ENCODE measurements around the gene SLC1A3.

DNA sequence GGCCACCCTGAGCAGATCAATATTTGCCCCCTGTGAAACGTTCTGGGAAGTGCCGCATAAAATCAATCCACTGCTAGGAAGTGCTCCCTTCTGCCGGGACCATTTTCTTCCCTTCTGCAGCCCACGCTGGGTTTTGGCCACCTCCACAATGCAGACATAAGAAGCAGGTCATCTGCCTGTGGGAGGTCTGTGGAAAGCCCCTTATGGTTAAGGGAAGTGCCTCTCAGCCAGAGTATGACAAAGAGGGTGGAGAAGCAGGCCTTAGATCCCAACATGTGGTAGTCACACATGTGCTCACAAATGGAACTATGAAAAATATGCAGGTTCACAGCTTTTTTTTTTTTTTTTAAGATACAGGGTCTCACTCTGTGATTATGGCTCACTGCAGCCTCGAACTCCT lies 82.8 kb downstream of the SLC1A3 start:
- TF ChIP-seq POLR2AphosphoS5 (IDR thresholded peaks at IDR 0.05; ENCODE audit: low read depth), result no peak
- TF ChIP-seq, protein P1, sequence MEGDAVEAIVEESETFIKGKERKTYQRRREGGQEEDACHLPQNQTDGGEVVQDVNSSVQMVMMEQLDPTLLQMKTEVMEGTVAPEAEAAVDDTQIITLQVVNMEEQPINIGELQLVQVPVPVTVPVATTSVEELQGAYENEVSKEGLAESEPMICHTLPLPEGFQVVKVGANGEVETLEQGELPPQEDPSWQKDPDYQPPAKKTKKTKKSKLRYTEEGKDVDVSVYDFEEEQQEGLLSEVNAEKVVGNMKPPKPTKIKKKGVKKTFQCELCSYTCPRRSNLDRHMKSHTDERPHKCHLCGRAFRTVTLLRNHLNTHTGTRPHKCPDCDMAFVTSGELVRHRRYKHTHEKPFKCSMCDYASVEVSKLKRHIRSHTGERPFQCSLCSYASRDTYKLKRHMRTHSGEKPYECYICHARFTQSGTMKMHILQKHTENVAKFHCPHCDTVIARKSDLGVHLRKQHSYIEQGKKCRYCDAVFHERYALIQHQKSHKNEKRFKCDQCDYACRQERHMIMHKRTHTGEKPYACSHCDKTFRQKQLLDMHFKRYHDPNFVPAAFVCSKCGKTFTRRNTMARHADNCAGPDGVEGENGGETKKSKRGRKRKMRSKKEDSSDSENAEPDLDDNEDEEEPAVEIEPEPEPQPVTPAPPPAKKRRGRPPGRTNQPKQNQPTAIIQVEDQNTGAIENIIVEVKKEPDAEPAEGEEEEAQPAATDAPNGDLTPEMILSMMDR (IDR thresholded peaks at IDR 0.05; ENCODE audit: insufficient read depth, low read length), result no peak

Measured in HL-60 (cell line).